Karpas-422 (cell line): Measurements from ENCODE around the gene MEG3. TPM values are rescaled to one million over a fixed set of nuclear protein-coding genes. Genes with fewer than 3 reads are reported as not detected.

Source experiments
- DNase-seq: peaks from one replicate; pipeline ENCODE4 v3.0.0-alpha.2; 2015
- H2AFZ ChIP-seq: fragments of 200-600 bp; sonication (generic); 2 replicates; pipeline ENCODE4 v1.6.1; 2014; ENCODE audit warnings: antibody characterized with exemption, low read length, mixed read lengths
- H3K27ac ChIP-seq: fragments of 200-600 bp; sonication (generic); 2 replicates; pipeline ENCODE4 v1.5.1; 2014; ENCODE audit warnings: mild to moderate bottlenecking, low read length, moderate library complexity
- H3K27me3 ChIP-seq: fragments of 200-600 bp; sonication (generic); 2 replicates; pipeline ENCODE4 v1.6.1; 2014; ENCODE audit warnings: low read length, mixed read lengths
- H3K36me3 ChIP-seq: fragments of 200-600 bp; sonication (generic); 2 replicates; pipeline ENCODE4 v1.6.1; 2014; ENCODE audit warnings: low read length, mixed read lengths; ENCODE audit not compliant: insufficient read depth
- H3K4me1 ChIP-seq: fragments of 200-600 bp; sonication (generic); 2 replicates; pipeline ENCODE4 v1.6.1; 2014; ENCODE audit warnings: mild to moderate bottlenecking, low read length, mixed read lengths
- H3K4me2 ChIP-seq: fragments of 200-600 bp; sonication (generic); 2 replicates; pipeline ENCODE4 v1.6.1; 2014; ENCODE audit warnings: low read length, low read depth, mild to moderate bottlenecking; ENCODE audit not compliant: poor library complexity, severe bottlenecking
- H3K4me3 ChIP-seq: fragments of 200-600 bp; sonication (generic); 2 replicates; pipeline ENCODE4 v1.5.1; 2014; ENCODE audit warnings: mild to moderate bottlenecking, antibody characterized with exemption, low read length, mixed read lengths
- H3K79me2 ChIP-seq: fragments of 200-600 bp; sonication (generic); 2 replicates; pipeline ENCODE4 v1.6.1; 2014; ENCODE audit warnings: mild to moderate bottlenecking, low read length, mixed read lengths
- H3K9ac ChIP-seq: fragments of 200-600 bp; sonication (generic); 2 replicates; pipeline ENCODE4 v1.6.0; 2014; ENCODE audit warnings: low read length
- H3K9me2 ChIP-seq: fragments of 200-600 bp; sonication (generic), shearing (Covaris generic); replicated peaks from 2 replicates; pipeline ENCODE4 v1.6.0; 2014; ENCODE audit warnings: mild to moderate bottlenecking, low read length, moderate library complexity; ENCODE audit not compliant: insufficient read depth
- H3K9me3 ChIP-seq: fragments of 300-700, 200-600 bp; sonication (generic); 2 replicates; pipeline ENCODE4 v1.6.1; 2014; ENCODE audit warnings: low read length, mixed read lengths
- H4K20me1 ChIP-seq: fragments of 200-600 bp; sonication (generic); 2 replicates; pipeline ENCODE4 v1.6.1; 2014; ENCODE audit warnings: mild to moderate bottlenecking, antibody characterized with exemption, low read length, low read depth; ENCODE audit not compliant: insufficient read depth
- total RNA-seq: library from RNA; depleted of rRNA; stranded (reverse); fragments of >200 nt; shearing (Covaris generic); gene quantifications from 2 replicates; pipeline ENCODE4 v1.2.3, GENCODE V29; 2014; ENCODE audit warnings: low replicate concordance

MEG3 gene
- total RNA-seq, 1 experiment from 2014 or later: not detected

DNA sequence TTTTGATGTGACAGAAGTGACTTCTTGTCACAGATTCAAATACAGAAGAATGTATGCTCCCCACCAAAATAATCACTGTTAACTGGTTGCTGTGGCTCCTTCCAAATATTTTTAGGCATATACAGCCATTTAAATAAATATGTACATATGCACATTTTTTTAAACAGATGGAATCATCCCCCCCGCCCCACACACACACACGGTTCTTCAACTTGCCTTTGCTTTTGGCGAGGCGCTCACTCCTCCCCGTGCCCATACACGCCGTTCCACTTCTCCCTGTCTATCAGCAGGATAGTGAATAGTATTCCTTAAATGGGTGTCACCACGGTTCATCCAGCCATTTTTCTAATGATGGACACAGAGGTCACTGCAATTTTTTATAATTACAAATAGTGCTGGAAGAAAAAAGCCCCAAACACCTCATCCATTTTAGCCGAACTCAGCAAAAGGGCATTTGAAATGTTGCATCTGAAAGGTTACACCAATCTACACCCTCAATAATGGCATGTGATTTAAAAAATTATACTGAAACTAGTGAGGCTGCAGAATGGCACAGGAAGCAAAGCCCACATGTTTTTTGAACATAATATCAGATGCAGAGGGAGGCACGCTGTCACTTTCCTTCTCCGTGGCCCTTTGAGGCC is 39.2 kb upstream of the MEG3 start:
- Histone ChIP-seq H3K4me2 (no peak overlapping the region), H3K27me3 (peaks cover 3% of the 10 kb centered on the region; the same call in 1 of the 2 replicates), H3K36me3 (no peaks in the 10 kb centered on the region), H3K4me1 (no peaks in the 10 kb centered on the region), H3K79me2 (no peaks in the 10 kb centered on the region), H3K27ac (no peak overlapping the region), H3K9ac (no peak overlapping the region), H3K9me3 (no peaks in the 10 kb centered on the region), H3K4me3 (no peak overlapping the region), H4K20me1 (no peaks in the 10 kb centered on the region), H3K9me2 (no peaks in the 10 kb centered on the region), H2AFZ (no peak overlapping the region)
- DNase-seq: no peak

DNA sequence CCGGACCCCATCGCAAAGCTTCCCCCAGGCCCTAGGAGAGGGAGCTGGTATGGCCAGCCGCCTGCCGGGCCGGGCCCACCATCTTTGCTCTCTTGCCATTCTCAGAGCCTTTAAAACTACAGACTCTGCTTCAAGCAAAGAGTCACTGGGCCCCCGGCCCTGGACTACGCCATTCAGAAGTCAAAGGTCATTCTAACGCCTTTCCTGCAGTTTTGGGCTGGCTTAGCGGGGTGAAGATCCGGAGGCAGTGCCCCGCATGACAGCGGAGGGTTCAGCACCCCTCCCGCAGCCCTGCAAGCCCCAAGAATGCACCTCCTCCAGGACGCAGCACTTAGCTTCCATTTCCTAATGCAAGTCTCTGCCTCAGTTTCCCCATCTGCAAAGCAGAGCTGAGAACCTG is 38.3 kb upstream of the MEG3 start:
- Histone ChIP-seq H3K4me2 (no peak overlapping the region), H3K36me3 (no peaks in the 10 kb centered on the region), H3K27me3 (peaks cover 3% of the 10 kb centered on the region; the same call in 1 of the 2 replicates), H3K9me2 (no peaks in the 10 kb centered on the region), H3K4me1 (no peaks in the 10 kb centered on the region), H2AFZ (no peak overlapping the region), H3K9ac (no peak overlapping the region), H3K4me3 (no peak overlapping the region), H3K27ac (no peak overlapping the region), H3K79me2 (no peaks in the 10 kb centered on the region), H3K9me3 (no peaks in the 10 kb centered on the region), H4K20me1 (no peaks in the 10 kb centered on the region)
- DNase-seq: no peak

DNA sequence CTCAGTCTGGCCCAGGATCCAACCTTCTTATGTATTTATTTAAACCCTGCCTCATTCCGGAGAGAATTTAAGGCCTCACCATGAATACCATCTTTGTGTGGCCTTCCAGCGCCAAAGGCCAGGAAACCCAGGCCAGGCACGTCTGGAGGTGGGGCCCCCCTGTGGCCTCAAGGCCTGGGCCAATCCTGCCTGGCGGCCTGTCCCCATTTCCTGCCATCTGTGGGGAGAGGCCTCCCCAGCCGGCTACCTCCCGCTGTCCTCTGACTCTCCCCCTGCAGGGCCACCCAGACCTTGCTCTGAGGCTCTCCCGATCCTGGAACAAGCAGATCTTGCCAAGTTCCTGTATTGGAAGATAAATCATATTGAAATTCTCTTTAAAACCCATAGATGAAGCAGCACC is 37.4 kb upstream of the MEG3 start:
- Histone ChIP-seq H3K4me1 (no peaks in the 10 kb centered on the region), H3K4me2 (no peak overlapping the region), H3K27ac (no peak overlapping the region), H4K20me1 (no peaks in the 10 kb centered on the region), H3K36me3 (no peaks in the 10 kb centered on the region), H2AFZ (no peak overlapping the region), H3K4me3 (no peak overlapping the region), H3K79me2 (no peaks in the 10 kb centered on the region), H3K9me3 (no peaks in the 10 kb centered on the region), H3K9ac (no peak overlapping the region), H3K9me2 (no peaks in the 10 kb centered on the region), H3K27me3 (peaks cover 3% of the 10 kb centered on the region; the same call in 1 of the 2 replicates)
- DNase-seq: no peak

DNA sequence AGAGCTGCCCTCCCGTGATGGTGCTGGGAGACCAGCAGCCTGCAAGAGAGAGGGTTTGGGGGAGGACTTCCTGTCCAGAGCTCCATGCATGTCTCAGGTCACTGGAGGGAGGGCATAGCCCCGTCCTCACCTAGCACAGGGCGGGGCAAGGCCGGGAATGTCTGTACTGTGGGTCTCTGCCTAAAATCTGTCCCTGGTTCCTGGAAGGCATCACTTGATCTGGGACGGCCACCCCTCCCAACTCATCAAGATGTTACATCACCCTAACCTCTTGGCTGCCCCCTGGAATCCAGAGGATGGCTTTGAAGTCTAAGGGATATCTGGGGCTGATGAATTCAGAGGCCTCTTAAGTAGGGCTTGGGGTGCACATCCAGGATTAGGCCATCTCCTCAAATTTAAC is 37.0 kb upstream of the MEG3 start:
- Histone ChIP-seq H3K4me2 (no peak overlapping the region), H3K27me3 (peaks cover 3% of the 10 kb centered on the region; the same call in 1 of the 2 replicates), H3K9me2 (no peaks in the 10 kb centered on the region), H2AFZ (no peak overlapping the region), H3K4me1 (no peaks in the 10 kb centered on the region), H4K20me1 (no peaks in the 10 kb centered on the region), H3K9me3 (no peaks in the 10 kb centered on the region), H3K9ac (no peak overlapping the region), H3K27ac (no peak overlapping the region), H3K4me3 (no peak overlapping the region), H3K79me2 (no peaks in the 10 kb centered on the region), H3K36me3 (no peaks in the 10 kb centered on the region)
- no peak for DNase-seq

DNA sequence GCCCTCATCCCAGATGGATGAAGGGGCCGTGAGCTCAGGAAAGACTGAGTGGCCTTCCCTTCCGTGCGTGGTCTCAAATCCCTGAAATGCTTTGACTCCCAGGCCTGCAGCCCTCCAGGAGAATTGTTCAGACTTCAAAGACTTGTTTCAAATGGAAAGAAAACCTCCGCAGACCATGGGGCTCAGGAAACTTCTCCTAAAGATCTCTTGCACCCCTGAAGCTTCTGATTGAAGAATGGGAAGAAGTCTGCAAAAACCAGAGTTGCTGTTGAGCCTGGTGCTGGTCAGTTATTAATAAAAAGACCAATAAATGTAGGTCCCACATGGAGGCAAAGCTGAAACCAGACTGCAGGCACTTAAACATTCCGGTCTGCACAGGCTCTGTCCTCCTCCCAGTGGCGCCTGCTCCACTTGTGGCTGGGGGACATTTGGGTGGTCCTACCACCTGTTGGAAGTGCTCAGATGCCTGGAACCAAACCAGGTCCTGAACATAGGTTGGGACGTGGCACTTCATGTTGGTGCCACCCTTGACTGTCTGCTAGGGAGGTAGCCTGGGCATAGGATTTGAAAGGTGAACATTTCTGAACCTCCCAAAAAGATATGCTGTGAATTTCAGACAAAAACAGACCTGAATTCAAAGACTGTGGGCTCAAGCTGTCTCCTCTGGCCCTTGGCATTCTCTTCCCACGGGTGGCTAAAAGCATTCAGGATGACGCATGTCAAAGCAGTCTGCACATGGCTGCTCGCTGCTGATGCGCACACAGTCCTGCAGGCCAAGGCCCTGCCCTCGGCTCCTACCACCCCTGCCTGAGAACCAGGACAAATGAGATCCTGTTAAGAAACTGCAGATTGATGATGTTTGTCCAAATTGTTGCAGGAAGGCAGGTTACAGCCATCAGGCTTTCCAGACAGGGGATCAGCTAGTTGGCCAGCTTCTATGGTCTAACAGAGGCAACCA is 36.2 kb upstream of the MEG3 start:
- H3K4me3 ChIP-seq: no peak overlapping the region
- no peaks in the 10 kb centered on the region for H3K4me1 ChIP-seq
- H3K79me2 ChIP-seq: no peaks in the 10 kb centered on the region
- H3K9ac ChIP-seq: no peak overlapping the region
- H3K36me3 ChIP-seq: no peaks in the 10 kb centered on the region
- H3K9me3 ChIP-seq: no peaks in the 10 kb centered on the region
- H2AFZ ChIP-seq: no peak overlapping the region
- DNase-seq: no peak
- H3K27ac ChIP-seq: no peak overlapping the region
- no peaks in the 10 kb centered on the region for H3K9me2 ChIP-seq
- peaks cover 3% of the 10 kb centered on the region; the same call in 1 of the 2 replicates for H3K27me3 ChIP-seq
- no peaks in the 10 kb centered on the region for H4K20me1 ChIP-seq
- H3K4me2 ChIP-seq: no peak overlapping the region

DNA sequence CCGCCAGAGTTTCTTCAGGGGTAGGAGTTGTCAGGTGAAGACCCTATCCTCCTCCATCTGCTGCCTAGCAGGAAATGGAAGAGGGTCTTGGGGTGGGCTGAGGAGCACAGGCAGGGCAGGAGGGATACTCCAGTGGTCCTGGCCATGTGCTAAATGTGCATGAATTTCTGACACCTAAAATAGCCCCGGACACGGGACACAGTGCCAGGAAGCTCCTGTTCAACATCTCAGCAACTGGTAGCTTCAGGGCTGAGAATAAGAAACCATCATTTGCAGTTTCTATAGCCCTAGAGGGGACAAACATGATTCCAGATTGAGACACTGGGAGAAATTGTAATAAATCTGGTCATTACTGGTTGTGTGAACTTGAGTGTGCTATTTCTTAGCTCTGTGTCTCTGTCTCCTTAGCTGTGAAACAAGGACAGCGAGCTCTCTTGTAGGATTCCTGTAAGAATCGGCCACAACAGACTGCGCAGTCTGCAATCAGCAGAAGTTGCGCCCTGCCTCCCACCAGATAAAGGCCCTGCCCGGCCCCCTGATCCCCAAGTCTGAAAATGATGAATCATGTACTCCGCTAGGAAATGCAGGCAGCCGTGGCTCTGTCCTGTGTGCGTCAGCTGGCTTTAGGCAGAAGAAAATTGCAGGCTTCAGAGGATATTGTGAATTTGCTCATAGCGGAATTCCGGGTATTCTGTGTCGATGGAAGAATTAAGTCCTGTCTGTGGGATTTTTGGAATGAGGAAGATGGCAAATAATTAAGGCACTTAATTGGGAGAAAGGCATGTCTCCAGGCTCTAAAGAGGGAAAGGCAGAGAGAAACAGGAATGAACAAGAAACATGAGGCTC is 35.2 kb upstream of the MEG3 start:
- Histone ChIP-seq H3K9ac (no peak overlapping the region), H3K4me2 (no peak overlapping the region), H3K9me2 (no peaks in the 10 kb centered on the region), H3K27me3 (peaks cover 3% of the 10 kb centered on the region; the same call in 1 of the 2 replicates), H2AFZ (no peak overlapping the region), H3K4me1 (no peaks in the 10 kb centered on the region), H3K4me3 (no peak overlapping the region), H3K79me2 (no peaks in the 10 kb centered on the region), H4K20me1 (no peaks in the 10 kb centered on the region), H3K36me3 (no peaks in the 10 kb centered on the region), H3K9me3 (no peaks in the 10 kb centered on the region), H3K27ac (no peak overlapping the region)
- no peak for DNase-seq

DNA sequence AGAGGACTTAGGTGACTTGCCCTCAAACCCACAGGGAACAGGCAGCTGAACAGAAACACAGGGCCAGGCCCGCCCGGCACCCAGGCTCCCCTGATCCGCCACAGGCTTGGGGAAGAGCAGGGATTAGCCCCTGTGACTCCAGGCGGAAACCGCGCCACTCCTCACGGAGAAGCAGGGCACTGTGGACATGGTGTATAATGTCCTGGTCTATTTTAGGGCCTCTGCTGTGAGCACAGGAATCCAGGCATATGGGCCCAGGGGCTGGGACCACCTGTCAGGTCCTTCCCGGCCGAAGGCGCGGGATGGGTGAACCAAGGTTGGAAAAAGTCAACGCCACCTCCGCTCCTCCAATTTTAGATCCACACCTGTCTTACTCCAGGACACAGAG is 34.6 kb upstream of the MEG3 start:
- no peak overlapping the region for H3K4me3 ChIP-seq
- no peaks in the 10 kb centered on the region for H3K79me2 ChIP-seq
- no peak overlapping the region for H3K27ac ChIP-seq
- H3K4me2 ChIP-seq: no peak overlapping the region
- no peaks in the 10 kb centered on the region for H3K4me1 ChIP-seq
- no peaks in the 10 kb centered on the region for H3K9me2 ChIP-seq
- DNase-seq: no peak
- peaks cover 3% of the 10 kb centered on the region; the same call in 1 of the 2 replicates for H3K27me3 ChIP-seq
- H2AFZ ChIP-seq: no peak overlapping the region
- H4K20me1 ChIP-seq: no peaks in the 10 kb centered on the region
- no peaks in the 10 kb centered on the region for H3K36me3 ChIP-seq
- H3K9me3 ChIP-seq: no peaks in the 10 kb centered on the region
- H3K9ac ChIP-seq: no peak overlapping the region

DNA sequence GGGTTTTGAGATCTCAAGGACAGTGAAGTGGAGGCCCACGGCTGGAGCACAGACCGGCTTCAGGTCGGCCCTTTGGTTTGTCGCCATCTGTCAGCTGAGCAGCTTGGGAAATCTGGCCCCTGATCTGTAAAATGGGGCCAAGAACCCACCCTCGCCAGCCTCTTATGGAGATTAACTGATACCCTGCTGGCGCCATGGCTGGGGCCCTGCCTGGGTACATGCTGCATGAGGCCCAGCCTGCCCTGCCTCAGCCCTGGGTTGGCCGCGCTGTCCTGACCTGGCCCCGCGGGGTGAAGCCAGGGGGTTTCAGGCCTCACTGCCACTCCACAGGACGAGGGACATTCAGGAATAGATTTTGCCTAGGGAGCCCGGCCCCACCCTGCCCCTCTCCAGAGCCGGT is 33.9 kb upstream of the MEG3 start:
- H3K79me2 ChIP-seq: no peaks in the 10 kb centered on the region
- H3K27me3 ChIP-seq: peaks cover 3% of the 10 kb centered on the region; the same call in 1 of the 2 replicates
- H4K20me1 ChIP-seq: no peaks in the 10 kb centered on the region
- no peak overlapping the region for H3K4me3 ChIP-seq
- H3K4me2 ChIP-seq: no peak overlapping the region
- no peaks in the 10 kb centered on the region for H3K9me2 ChIP-seq
- no peaks in the 10 kb centered on the region for H3K36me3 ChIP-seq
- no peak overlapping the region for H3K27ac ChIP-seq
- H3K4me1 ChIP-seq: no peaks in the 10 kb centered on the region
- H2AFZ ChIP-seq: no peak overlapping the region
- H3K9ac ChIP-seq: no peak overlapping the region
- DNase-seq: no peak
- no peaks in the 10 kb centered on the region for H3K9me3 ChIP-seq
